Left ventricle myocardium superior (tissue), 1 donor: ENCODE results near the gene DRC7. TPM values are rescaled to one million over a fixed set of nuclear protein-coding genes. Genes with fewer than 3 reads are reported as not detected.
A peak's percentile ranks its signal among the peaks of the same experiment; 100 is the strongest.

Source experiments
- ATAC-seq: fragments of 200-7000 bp; cut with Tn5 transposase; one replicate; pipeline ENCODE4 v1.9.1; 2020; ENCODE audit warnings: mild to moderate bottlenecking, moderate library complexity
- DNase-seq: peaks from one replicate; pipeline ENCODE4 v3.0.0-alpha.2; 2020
- intact Hi-C: fragments of 100-400 bp; cut with micrococcal nuclease; formaldehyde crosslinking; loops from one replicate; pipeline ENCODE4 v1.11.0; 2022
- total RNA-seq: library from RNA; stranded (reverse); fragmentation: NEBNext Ultra II Directional; extraction: Animal tissue kit (Norgen Biotek cat#: 25700); gene quantifications from one replicate; pipeline ENCODE4 v1.2.1, GENCODE V29; 2021
- donor health status: DM: no; HTN: yes; CAD: no; lungs with severe emphysema.

Gene DRC7
- total RNA-seq, 1 donor from 2014 or later, result not detected

- intact Hi-C loops, result no loop called here
- ATAC-seq, result no peak
Measured at GRCh38 chr16:57672416-57672815, 22.2 kb upstream of the DRC7 start.

DNA sequence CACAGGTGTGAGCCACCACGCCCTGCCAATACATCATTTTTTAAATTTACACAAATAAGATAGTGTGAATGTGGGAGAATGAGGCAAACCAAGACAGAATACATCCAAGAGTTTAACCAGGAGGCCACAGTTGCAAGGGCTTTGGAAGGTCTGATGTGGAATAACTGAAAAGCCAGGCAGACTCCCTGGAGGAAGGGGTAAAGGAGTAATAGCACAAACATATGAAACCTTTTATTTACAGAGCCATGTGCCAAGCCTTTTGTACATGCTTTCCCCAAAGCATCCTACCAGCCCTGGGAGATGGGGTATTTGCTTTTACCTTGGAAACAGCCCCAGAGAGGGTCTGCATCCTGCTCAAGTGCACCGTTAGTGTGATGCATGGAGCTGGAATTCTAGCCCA, 21.8 kb upstream of the DRC7 start:
- ATAC-seq (no peak), DNase-seq (no peak)
- intact Hi-C loops, result no loop called here

More at GRCh38 chr16:57672416-57672815, 22.2 kb upstream of the DRC7 start:
- no peak for DNase-seq

DNA sequence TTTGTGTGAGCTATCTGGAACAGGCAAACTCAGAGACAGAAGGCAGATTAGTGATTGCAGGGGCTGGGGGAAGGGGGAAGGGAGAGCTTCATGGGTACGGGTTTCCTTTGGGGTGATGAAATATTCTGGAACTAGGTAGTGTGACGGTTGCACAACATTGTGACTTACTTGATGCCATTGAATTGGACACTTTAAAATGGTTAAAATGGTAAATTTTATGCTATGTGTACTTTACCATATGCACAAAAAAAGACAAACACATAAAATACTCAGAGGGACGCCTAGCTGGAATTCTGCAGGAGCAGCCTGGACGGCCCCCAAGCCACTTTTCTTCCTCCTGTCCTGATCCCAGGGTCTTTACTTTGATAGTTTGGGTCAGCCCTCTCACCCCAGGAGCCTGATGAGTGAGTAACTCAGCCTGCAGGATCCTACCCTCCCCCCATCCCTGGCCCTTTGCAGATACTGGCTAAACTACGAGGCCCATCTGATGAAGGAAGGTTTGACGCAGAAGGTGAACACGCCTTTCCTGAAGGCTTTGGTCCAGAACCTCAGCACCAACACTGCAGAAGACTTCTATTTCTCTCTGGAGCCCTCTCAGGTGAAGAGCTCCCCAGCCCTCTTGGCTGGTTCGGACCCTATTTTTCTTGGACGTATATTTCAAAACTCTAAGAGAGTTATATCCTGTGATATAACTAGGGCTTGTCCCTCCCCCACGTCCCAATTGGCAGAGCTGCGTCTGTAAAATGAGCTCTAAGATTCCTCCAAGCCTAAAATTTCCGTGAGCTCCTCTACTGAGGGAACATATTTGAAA, 18.7 kb upstream of the DRC7 start:
- no peak for DNase-seq
- intact Hi-C loops, result no loop called here
- ATAC-seq, result peak; percentile 16

GRCh38 chr16:57676553-57677085, 18.0 kb upstream of the DRC7 start:
- no peak for ATAC-seq
- intact Hi-C loops, result no loop called here

GRCh38 chr16:57677622-57678369, 16.8 kb upstream of the DRC7 start:
- ATAC-seq (peak; percentile 90), DNase-seq (no peak)
- intact Hi-C loops, result no loop called here

More at GRCh38 chr16:57676553-57677085, 18.0 kb upstream of the DRC7 start:
- no peak for DNase-seq

DNA sequence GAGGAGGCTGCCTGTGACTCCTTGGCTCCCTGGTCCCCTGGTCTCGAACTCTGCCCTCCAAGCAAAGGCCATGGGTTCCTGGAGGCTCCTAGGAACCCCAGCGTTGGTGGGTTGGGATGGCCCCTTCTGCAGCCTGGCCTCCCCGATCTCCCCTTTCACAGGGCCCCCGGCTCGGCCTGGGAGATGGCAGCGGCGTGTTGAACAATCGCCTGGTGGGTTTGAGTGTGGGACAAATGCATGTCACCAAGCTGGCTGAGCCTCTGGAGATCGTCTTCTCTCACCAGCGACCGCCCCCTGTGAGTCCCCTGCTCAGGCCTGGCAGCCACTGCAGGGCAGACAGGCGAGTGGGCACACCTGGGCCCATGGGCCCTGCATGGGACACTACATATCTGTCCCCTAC, 15.6 kb upstream of the DRC7 start:
- ATAC-seq, result no peak
- no peak for DNase-seq
- intact Hi-C loops, result no loop called here

DNA sequence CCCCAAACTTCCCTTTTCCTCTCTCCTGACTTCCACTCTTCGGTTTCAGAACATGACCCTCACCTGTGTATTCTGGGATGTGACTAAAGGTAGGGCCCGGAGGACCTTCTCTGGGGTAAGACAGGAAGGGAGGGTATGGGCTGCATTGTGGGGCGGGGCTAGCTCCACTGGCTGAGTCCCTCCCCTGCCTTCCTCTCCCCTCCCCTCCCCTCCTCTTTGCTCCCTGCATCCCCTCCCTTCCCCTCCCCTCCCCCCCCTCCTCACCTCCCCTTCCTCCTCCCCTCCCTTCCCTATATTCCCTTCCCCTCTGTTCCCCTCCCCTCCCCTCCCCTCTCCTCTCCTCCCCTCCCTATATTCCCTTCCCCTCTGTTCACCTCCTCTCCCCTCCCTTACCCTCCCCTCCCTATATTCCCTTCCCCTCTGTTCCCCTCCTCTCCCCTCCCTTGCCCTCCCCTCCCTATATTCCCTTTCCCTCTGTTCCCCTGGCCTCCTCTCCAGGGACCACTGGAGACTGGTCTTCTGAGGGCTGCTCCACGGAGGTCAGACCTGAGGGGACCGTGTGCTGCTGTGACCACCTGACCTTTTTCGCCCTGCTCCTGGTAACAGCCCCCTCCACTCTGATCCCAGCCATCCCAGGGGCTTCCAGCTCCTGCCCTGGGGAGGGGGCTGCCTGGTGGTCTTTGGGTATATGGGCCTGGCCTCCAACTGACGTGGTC, 14.7 kb upstream of the DRC7 start:
- intact Hi-C loops, result no loop called here
- DNase-seq (no peak), ATAC-seq (no peak)

GRCh38 chr16:57680842-57681375, 13.7 kb upstream of the DRC7 start:
- no peak for DNase-seq
- intact Hi-C loops, result no loop called here
- ATAC-seq, result no peak

- no peak for DNase-seq
- intact Hi-C loops, result no loop called here
- no peak for ATAC-seq
Measured at GRCh38 chr16:57681950-57682728, 12.5 kb upstream of the DRC7 start.

- ATAC-seq (no peak), DNase-seq (no peak)
- intact Hi-C loops, result no loop called here
Measured at GRCh38 chr16:57682809-57683635, 11.6 kb upstream of the DRC7 start.

DNA sequence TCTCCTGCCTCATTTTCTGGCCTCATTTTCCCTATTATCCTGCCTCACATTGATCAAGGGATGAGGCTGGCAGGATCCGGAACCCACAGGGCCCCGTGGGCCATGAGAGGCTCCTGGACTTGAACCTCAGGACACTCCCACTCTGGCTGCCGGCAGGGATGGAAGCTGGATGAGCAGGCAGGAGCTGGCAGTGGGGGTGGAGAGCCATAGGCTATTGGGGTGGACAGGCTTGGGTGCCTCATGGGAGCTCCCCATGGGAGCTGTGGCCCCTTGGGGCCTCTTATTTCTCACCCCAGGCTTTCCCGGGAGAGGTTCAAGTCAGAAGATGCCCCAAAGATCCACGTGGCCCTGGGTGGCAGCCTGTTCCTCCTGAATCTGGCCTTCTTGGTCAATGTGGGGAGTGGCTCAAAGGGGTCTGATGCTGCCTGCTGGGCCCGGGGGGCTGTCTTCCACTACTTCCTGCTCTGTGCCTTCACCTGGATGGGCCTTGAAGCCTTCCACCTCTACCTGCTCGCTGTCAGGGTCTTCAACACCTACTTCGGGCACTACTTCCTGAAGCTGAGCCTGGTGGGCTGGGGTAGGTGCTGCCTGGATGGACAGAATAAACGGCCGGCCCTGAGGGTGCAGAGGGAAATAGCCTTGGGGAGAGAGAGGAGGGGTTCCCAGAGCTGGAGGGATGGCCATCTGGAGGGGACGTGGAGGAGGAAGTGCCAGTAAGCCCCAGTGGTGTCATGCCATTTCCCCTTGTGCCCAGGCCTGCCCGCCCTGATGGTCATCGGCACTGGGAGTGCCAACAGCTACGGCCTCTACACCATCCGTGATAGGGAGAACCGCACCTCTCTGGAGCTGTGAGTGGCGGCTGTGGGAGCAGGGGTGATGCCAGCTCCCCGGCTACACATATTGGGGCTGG, 10.7 kb upstream of the DRC7 start:
- intact Hi-C loops, result no loop called here
- no peak for DNase-seq
- no peak for ATAC-seq

DNA sequence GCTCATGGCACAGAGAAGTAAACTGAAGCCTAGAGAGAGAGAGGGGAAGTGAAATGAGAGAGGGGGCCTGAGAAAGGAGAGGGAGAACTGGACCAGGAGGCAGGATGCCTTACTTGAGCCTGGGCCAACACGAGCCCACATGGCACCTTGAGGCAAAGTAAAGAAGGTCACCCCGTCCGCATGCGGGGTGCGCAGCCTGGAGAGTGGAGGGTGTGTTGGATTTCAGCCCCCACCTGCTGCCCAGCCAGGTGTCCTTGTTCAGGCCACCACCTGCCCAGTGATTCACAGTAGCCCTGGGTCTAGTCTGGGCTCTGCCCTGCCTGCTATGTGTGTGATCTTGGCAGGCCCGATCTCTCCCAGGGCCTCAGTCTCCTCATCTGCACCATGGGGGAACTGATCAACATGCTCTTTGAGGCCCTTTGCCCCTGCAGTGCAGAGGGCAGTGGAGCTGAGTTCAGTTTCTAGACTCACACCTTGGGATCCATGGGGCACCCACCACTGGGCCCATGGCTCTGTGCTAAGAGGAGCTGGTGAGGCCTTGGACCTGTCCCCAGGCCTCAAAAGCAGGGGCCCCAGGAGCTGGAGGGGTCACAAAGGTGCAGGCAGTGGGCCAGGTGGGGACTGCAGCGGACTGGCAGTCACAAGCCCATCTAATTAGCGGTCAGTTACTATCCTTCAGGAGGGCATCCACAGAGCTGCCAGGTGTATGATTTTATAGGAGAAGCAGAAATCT, 9.8 kb upstream of the DRC7 start:
- DNase-seq (no peak), ATAC-seq (no peak)
- intact Hi-C loops, result no loop called here

DNA sequence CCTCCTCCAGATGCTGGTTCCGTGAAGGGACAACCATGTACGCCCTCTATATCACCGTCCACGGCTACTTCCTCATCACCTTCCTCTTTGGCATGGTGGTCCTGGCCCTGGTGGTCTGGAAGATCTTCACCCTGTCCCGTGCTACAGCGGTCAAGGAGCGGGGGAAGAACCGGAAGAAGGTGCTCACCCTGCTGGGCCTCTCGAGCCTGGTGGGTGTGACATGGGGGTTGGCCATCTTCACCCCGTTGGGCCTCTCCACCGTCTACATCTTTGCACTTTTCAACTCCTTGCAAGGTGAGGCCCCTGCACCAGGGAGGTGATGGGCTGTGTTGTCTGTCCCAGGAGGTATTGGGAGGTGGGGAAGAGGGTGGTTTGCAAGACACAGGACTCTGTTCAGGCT, 9.0 kb upstream of the DRC7 start:
- intact Hi-C loops, result no loop called here
- DNase-seq (no peak), ATAC-seq (no peak)

DNA sequence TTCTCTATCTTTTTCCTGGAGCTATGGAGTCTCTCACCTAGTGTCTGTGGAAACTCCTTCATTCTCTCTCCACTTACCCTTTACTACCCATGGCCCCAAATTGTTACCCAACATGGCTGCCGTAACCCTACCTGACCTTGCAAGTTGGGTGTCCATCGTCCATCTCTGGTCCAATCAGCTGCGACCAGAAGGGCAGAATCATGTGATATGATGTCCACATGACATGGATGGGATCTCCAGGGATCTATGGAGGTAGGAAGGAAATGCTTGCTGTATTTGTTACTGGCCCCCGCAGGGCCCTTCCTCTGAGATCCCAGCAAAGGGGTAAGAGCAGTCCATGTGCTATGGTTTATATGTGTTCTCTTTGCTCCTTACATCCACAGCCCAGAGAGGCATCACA, 8.0 kb upstream of the DRC7 start:
- ATAC-seq (no peak), DNase-seq (no peak)
- intact Hi-C loops, result no loop called here

DNA sequence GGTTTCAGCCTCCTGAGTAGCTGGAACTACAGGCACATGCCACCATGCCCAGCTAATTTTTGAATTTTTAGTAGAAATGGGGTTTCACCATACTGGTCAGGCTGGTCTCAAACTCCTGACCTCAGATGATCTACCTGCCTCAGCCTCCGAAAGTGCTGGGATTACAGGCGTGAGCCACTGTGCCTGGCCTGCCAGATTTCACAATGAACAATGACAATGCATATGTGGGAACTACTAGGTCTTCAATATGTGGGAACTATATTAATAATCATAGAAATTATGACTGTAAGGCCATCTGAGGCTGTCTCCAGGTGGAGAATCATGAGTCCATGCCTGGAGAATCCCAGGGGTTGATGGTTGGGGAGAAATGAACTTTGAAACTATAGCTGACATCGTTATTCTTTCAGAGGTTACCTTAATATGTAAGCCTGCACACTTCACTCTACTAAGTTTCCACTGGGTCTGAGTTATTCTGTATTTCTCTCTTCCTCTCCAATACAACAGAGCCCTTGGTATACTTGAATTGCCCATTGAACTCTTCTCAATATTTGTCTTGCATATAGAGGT, 7.2 kb upstream of the DRC7 start:
- intact Hi-C loops, result no loop called here
- ATAC-seq (no peak), DNase-seq (no peak)

- DNase-seq (no peak), ATAC-seq (no peak)
- intact Hi-C loops, result no loop called here
Measured at GRCh38 chr16:57688487-57688986, 6.1 kb upstream of the DRC7 start.
